Activated CD4-positive, CD25-positive, alpha-beta regulatory T cell treated with anti-CD3 and anti-CD28 coated beads, Interleukin-2, amount 50 U/mL, for 72 hours (primary cell): Measurements from ENCODE around the gene KIF23.

Experiments
- DNase-seq: peaks from one replicate; pipeline ENCODE4 v3.0.0; 2021

The KIF23 gene

DNA sequence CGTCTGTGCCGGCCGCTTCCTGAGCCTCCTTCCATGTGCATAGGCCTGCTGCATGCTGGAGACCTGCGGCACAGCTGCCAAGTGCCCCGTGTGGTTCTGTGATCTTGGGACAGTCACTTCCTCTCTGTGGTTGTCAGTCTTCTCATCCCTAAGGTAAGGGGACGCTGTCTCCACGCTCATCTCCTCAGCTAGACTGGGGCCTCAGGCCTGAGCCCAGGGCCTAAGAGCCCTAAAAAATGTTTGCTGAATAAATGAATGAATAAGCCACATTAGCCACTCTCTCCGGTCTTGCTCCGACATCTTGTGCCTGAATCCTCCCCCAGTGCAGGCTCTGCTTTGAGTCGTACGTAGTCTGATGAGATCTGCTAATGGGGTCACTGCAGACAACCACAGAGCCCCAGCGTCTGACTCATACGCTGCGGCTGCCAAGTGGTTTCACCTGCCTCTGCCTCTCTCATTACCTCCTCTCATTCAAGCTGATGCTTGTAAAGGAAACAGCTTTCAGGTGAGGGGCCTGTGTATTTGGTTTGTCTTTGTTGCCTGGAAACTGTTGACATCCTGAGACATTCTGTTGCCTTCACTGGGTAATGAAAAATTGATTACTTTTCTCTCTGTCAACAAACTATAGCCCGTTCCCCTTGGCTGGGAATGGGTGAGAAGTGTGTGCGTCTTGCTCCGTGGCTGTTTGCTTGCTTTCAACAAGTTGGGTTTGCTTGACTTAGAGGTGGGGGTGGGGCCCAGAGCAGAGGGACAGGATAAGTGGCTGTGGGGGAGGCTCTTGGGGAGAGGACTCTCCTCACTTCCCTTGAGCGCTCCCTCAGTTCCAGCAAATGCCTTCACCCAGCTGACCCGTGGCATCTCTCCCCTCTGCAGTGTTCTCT is 54.3 kb downstream of the KIF23 start:
- DNase-seq = peak; percentile 68

DNA sequence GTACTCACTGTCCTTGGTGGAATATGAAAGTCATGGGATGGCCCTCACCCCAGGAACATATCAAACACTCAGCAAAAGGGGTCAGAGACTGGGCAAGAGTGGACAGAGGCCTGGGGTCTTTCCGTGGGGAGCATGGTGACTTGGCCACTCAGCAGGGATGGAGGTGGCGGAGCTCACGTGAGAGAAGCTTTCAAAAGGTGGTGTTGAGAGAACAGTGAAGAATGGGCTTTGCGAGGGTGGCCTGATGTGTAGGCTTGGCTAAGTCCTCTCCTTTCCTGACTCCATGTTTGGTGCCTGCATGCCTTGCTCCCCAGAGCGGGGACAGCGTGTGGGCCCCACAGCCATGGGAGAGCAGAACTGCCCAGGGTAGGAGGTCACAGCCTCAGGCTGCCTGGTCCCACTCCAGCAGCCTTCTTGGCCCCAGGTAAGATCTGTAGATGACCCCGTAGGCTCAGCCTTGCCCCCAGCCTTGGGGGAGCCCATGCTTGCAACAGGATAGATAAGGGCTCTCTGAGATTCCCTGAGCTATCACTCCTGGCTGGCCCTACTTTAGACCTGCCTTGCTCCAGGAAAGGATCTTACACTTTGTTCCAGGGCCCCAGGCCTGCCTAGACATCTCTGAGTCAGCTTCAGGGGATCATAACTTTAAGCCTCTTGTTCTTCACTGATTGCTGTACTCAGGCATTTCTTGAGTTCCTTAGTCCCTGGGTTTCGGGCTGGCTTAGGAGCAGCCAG is 55.5 kb downstream of the KIF23 start:
- peak; percentile 27 for DNase-seq

DNA sequence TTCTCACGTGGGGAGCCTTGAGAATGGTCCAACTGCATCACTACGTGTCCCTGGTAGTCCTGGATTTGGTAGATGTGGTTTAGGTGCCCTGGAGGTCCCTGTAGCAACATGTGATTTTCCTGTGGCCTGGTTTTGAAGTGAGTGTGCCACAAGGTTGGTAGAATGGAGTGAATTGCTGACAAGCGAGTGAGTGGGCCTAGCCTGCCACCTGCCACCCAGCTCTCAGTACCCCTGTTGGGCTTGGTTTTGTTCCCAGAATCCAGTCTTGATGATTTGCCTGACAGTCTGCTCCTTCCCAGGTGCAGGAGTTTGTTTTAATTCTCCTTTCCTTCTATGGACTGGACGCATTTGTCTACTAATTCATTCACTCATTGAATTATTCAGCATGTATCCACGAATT is 57.9 kb downstream of the KIF23 start:
- DNase-seq = peak; percentile 17

DNA sequence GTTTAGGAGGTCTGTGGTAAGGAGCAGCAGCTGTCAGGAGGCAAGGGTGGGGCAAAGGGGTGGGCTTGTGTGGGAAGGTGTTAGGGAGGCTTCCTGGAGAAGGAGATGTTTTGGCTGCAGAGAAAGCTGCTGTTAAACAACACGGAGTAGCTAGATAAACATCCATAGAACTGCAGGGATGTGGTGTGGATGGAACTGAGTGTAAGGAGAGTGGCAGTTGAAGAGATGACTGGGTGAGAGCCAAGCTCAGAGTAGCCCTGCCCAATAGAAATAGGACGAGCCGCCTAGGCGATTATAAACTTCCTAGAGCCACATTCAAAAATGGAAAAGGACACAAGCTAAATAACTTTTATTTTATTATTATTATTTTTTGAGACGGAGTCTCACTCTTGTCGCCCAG is 58.4 kb downstream of the KIF23 start:
- DNase-seq = no peak

DNA sequence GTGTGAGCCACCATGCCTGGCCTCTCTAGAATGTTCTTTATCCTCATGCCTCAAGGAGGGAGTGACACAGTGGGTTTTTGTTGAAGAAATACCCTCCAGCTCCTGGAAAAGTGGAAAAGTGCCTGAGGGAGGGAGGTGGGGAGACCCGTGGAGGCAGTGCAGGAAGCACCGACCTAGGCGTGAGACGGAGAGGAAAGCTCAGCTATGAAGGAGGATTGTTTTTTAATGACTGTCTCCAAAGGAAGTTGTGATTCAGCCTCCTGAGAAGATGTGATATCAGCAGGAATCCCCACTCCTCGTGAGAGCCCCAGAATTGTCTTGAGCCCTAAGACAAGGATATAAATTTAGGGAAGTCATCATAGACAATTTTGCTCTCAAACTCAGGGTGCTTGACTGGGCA is 60.1 kb downstream of the KIF23 start:
- peak; percentile 1 for DNase-seq

DNA sequence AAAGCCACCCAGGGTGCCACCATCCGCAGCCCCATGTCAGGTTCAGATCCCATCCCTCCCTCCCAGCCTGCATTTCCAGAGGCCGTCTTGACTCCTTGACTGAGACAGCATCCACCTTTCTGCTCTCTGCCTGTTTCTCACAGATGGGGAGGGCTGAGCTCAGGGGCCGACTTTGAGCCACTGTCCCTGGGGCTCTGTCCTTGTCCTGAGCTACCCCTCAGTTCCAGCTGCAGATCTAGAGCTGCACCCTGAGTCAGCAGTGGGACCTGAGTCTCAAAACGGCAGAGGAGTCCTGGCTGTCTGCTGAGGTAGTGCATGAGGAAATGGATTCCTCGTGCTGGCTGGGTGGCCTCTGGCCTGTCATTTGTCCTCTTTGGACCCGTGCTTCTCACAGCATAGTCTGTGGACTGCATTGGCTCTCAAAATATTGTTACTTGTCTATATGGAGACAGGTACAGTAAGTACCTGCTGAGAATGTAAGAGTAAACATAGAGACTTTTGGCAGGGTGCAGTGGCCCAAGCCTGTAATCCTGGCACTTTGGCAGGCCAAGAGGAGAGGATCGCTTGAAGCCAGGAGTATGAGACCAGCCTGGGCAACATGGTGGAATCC is 60.8 kb downstream of the KIF23 start:
- peak; percentile 24 for DNase-seq

DNA sequence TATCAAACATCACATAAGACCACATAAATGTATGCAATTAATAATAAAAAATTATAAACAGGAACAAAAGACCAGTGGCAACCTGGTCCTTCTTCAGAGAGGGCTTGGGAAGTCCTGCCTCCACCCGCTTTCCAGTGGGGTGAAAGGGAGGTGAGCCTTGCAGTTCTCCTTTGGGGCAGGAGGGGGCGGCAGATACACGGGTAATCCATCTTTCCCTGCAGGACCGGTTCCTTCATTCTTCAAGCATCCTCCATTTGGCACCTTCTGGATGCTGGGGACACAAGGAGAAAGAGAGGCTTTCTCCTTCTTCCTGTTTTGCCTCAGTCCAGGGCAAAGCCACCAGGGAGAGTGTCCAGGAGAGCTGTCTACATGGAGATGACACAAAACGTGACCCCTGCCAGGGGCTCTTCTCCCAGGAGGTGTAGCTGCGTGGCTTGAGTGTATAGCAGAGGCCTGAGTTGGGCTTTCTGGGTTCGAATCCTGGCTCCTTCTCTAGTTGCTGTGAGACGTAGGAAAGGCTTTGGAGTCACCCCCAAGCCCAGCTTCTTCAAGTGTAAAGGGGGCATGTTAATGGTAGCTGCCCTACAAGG is 61.7 kb downstream of the KIF23 start:
- DNase-seq = peak; percentile 78

DNA sequence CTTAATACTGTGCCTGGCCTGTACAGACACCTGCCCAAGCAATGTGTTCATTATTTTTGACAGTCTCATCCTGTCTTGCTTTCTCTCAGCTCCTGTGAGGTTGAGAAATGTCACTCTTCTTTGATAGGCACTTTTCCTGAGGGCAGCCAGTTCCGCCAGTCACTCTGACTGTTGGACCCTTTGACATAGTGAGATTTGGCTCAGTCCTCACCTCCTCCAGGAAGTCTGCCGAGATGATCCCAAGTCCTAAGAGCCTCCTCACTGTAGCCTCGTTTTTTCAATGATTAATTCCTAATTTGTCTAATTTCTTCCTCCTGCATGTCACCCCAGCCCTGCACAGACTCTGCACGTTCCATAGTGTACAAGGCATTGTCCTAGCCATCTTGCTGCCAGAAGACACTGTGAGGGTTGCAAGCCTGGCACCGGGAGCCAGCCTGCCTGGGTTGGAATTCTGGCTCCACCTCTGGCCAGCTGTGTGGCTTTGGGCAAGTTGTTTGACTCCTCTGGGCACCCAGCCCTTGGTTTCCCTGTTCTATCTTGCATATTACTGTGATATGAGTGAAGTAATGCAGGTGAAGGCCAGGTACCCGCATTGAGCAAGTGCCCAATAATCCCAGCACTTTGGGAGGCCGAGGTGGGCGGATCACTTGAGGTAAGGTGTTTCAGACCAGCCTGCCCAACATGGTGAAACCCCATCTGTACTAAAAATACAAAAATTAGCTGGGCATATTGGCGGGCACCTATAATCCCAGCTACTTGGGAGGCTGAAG is 62.7 kb downstream of the KIF23 start:
- peak; percentile 18 for DNase-seq

DNA sequence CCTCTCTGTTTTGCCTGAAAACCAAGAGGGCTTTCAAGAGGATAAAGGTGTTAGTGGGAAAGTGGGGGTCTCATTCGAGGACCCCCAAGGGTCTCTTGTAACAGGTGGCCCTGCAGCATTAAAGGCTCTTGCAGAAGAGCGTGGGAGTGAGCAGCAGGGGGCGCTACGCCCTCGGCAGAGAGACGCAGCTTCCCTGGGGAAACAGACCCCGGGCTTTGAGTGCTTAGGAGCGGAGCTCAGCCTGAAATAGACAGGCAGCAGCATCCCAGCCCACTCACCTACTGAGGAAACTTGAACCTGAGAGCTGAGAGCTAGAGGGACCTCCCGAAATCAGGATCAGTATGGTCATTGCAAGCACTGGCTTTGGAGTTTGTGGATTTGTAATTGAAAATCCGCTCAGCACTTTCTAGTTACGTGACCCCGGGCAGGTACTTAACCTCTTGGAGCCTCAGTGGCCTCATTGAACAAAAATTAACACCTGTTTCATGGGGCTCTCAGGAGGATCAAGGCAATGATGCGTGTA is 64.2 kb downstream of the KIF23 start:
- DNase-seq = peak; percentile 56

DNA sequence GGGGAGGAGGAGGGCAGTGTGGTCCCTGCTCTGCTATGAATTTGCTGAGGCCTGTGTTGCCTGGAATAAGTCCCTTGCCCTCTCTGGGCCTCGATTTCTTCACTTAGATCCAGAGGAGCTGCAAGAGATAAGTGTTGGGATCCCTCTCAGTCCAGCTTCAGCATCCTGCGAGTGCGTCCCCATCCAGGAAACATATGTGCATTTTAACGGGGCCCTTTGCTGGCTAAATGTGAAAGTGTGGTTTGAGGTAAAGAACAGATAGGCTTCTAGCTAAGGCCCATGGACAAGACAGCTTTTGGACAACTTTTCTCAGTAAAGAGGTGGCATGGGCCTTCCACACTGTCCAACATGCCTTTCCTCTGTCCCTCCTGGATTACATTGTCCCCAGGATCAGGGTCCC is 64.9 kb downstream of the KIF23 start:
- DNase-seq = no peak

DNA sequence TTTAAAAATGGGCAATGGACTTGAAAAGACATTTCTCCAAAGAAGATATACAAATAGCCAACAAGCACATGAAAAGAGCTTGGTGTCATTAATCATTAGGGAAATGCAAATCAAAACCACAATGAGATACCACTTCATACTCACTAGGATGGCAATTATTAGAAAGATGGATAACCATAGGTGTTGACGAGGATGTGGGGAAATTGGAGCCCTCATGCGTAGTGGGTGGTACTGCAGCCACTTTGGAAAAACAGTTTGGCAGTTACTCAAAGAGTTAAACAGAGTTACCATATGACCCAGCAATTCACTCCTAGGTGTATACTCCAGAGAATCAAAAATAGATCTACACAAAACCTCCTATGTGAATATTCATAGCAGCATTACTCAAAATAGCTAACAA is 65.8 kb downstream of the KIF23 start:
- peak; percentile 4 for DNase-seq

DNA sequence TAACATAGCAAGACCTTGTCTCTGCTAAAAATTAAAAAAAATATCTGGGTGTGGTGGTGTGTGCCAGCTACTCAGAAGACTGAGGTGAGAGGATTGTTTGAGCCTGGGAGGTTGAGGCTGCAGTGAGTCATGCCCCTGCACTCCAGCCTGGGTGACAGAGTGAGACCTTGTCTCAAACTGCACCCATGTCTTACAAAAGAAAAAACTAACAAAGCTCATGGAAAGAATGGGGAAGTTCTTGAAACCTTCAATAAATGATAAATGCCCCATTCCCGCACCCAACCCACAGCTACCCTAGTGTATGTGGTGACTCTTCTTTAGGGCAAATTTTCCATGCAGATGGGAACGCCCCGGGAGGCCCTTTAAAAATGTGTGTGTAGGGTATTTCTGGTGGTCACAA is 66.8 kb downstream of the KIF23 start:
- no peak for DNase-seq

DNA sequence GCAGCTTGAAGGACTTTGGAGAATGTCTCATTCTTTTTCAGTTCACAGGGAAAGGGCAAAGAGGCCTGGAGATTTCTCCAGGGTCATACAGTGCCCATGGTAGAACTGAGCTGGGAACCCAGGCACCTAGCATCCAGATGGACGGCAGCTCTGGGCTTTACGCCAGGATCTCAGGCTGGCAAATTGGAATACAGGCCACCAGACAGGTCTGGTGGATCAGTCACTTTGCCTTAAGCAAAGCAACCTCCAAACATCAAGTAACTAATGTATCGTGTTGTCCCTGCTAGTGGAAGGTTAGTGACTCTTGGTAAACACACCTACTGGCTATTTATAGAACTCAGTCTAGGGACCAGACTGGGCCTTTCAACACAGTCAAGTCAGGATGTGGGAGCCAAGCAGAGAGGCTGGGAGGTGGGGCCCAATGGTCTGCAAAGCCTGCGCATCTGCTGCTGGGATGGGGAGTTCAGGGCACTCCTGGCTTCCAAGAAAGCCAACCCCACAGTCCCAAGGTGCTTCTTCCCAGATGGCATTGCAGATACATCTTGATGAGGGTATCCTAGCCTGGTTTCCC is 68.6 kb downstream of the KIF23 start:
- peak; percentile 8 for DNase-seq

DNA sequence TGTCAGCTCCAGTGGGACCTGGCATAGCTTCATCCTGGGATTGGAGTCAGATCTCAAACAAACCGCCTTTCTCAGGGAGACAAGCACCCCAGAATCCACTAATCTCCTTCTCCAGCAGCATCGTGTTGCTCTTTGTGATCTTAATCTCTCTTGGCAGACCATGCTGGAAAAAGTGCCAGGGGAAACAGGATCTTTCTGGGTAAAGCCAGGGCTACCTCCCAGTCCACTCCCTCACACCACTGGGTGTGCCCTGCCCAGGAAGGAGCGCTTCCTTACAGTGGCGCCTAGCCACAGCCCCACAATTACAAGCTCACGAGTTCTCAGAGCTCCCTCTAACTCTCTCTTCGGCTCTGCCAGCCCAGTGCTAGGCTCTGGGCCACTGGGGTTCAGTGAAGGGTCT is 70.7 kb downstream of the KIF23 start:
- DNase-seq = peak; percentile 15

DNA sequence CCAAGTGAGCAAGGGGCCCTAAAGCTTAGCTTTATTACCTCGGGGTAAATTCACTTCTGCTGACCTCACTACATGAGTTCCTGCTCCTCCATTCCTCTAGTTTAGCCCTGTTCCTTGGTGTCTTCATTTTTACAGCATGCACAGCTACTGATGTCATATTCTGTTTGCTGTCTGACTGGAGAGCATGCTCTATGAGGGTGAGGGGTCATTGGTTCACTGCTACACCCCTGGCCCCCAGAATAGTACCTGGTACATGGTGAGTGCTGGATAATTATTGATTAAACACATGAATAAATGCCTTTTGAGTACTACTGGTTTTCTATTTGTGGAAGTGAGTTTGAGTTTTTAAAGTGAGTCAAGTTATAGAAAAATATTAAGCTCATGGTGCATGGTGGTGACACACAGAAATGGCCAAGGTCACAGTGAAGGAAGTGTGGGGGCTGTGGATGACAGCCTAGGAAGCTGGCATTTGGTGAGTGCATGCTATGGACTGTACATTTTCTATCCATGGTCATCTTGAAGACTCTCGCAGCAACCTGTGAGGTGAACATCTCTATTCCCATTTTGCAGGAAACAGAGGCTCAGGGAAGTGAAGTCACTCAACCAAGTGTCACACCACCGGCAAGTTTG is 72.4 kb downstream of the KIF23 start:
- DNase-seq = no peak

DNA sequence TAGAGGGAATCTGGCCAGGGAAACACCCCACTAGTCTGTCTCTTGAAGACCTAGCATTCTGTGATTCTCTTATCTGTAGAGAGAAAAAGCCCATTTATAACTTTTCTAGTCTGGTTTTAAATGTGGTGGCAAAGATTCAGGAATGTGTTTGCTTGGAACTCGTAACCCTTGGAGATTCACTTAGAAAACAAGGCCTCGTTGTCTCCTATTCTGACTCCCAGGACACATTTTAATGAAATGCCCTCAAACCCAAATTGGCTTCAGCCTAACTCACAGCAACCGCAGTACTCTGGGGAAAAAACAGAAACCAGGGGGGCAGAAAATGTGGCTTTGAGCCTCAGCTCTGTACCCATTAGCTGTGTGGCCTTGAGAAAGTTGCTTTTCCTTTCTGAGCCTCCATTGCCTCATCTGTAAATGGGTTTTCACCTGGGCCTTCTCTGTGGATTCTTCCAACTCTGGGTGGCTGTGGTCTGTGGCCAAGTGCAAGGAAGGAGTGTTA is 75.0 kb downstream of the KIF23 start:
- DNase-seq = peak; percentile 20

DNA sequence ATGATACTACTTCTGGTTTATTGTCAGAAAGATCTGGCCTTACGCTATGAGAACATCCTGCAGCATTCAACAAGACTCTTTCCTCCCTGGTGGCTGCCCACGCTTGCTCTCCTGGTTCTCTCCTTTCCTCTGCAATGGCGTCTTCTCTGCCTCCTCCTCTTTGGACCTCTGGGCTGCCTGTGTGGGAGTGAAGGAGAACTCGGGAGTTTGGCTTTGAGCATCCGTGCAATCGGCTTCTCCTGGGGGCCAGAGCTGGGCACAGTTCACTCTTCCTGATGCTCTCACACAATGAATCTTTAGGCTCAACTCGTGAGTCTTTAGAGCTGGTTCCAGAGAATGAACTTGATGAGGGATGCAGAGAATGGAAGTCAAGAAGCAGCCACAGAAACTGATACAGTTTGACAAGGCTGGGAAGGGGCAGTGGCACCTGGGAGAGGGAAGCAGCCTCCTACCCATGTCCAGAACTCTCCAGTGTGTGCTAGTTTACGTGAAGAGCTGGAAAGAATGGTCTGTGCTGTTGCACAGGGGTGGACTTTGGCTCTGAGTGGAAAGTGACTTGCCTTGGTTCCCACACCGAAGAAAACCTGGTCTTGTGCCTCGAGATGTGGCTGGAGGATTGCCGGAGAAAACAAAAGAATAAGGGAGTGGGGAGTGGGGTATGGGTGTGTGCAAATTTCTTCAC is 76.3 kb downstream of the KIF23 start:
- DNase-seq = no peak

DNA sequence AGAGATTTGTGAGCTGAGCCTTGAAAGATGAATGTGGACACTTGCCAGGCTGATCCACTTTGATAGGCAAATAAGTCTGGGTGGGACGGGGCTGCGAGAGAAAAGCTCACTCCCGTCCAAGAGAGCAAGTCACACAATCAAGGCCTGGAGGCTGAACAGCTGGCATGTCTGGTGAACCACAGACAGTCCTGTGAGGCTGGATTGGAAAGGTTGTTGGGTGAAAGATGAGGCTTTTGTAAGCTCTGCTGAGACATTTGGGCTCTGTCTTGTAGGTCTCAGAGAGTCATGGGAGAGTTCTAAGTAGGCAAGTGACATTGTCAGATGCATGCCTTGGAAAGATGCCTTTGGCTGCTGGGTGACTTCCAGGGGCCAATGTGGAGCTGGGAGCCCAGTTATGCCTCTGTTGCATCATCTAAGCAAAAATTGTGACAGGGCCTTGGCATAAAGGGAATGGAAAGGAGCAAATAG is 76.9 kb downstream of the KIF23 start:
- no peak for DNase-seq

DNA sequence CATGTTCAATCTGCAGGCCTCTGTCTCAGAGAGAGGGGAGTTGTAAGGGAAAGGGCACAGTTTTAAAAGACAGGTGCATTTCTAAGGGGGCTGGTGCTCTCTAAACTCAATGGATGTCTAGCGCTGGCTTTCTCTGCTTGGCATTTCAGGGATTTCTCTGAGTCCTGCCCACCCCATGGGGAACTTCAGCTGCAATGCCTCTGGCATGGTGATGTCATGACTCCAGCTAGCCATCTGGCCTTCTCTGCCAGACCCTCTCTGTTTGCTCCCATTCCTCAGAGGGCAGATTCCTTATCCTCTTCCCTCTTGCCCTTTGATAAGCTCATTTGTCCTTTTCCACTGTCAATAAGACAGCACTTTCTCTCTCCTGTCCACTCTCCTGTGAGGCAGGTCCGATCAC is 79.3 kb downstream of the KIF23 start:
- no peak for DNase-seq

DNA sequence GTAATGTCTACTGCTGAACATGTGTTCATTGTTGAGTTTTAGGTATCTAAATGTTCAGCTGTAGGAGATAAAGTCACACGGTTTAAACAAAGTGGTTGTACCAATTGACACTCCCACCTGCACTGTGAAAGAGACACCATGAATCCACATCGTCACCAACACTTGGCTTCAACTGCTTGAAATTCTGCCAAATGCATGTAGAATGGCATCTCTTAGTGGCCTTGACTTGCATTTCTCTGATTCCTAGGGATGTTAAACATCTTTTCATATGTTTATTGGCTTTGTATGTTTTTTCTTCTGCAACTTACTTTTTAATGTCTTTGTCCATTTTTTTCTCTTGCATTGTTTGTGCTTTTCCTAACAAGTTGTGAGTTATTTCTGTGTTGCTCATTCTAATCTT is 81.9 kb downstream of the KIF23 start:
- no peak for DNase-seq

DNA sequence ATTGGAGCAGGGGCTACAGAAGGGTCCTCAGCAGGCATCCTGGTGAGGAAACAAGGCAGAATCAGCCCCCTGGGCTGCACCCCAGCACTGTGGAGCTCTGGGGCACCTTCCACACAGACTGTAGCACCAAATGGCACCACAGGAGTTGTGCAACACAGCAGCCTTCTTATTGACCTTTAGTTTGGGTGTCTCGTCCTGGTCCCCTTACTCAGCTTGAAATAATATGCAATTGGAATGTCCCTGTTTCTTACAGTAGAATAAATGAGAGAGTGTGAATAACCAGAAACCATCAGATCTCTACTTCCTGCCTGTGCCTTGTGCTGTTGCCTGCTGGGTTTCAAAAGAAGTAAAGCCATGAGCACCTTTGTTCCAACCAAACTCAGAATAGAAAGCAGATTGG is 82.9 kb downstream of the KIF23 start:
- DNase-seq = no peak
